GM21786 (cell line): Measurements from ENCODE around the gene SIX2.

Experiments used
- ATAC-seq: cut with Tn5 transposase; IDR thresholded peaks from one replicate; pipeline ENCODE4 v1.9.1; 2021; ENCODE audit not compliant: unreplicated experiment

SIX2 gene

GRCh38 chr2:44967727-44968432 is 41.4 kb downstream of the SIX2 start:
- no peak for ATAC-seq

- no peak for ATAC-seq
Measured at GRCh38 chr2:44967056-44967455, 42.2 kb downstream of the SIX2 start.

- ATAC-seq: no peak
Measured at GRCh38 chr2:44965684-44966083, 43.6 kb downstream of the SIX2 start.

GRCh38 chr2:44964752-44965236 is 44.5 kb downstream of the SIX2 start:
- ATAC-seq: no peak

- no peak for ATAC-seq
Measured at GRCh38 chr2:44962176-44962695, 47.0 kb downstream of the SIX2 start.

- ATAC-seq: no peak
Measured at GRCh38 chr2:44960871-44961270, 48.4 kb downstream of the SIX2 start.

GRCh38 chr2:44959855-44960254 is 49.4 kb downstream of the SIX2 start:
- ATAC-seq: no peak

- ATAC-seq: no peak
Measured at GRCh38 chr2:44957656-44958327, 51.5 kb downstream of the SIX2 start.

GRCh38 chr2:44956843-44957242 is 52.4 kb downstream of the SIX2 start:
- no peak for ATAC-seq

GRCh38 chr2:44955593-44956392 is 53.5 kb downstream of the SIX2 start:
- no peak for ATAC-seq
